ENCODE measurements around the gene MED22.

MED22 gene

GRCh38 chr9:133380734-133381133 lies 32.8 kb upstream of the MED22 start:
- H4K8ac ChIP-seq (ENCODE audit: low read depth, low read length): no peak overlapping the region
- H3K36me3 ChIP-seq (replicated peaks in 1 of 2; ENCODE audit: control insufficient read depth in 2 of 2, insufficient read depth in 2 of 2, low read length in 2 of 2): peaks cover 0 to 2% of the 10 kb centered on the region in 2 donors
- no peak overlapping the region for H2BK15ac ChIP-seq (ENCODE audit: low read length)
- H2AK5ac ChIP-seq (ENCODE audit: low read depth, low read length): no peak overlapping the region
- H2BK12ac ChIP-seq (ENCODE audit: low read length): no peak overlapping the region
- no peak overlapping the region for H3K9ac ChIP-seq (ENCODE audit: low read depth, low read length, poor library complexity)
- no CpG with 5 or more reads among the region's 4 CpGs for WGBS, 2 donors (ENCODE audit: extremely low coverage in 2 of 2, insufficient read length in 2 of 2, insufficient replicate concordance in 1 of 2)
- no peak overlapping the region for H3K27ac ChIP-seq (replicated peaks; ENCODE audit: low read length)
- no peak overlapping the region for H3K18ac ChIP-seq (ENCODE audit: low read length)
- H2BK5ac ChIP-seq (ENCODE audit: low read length): no peak overlapping the region
- H3K27me3 ChIP-seq (ENCODE audit: control insufficient read depth in 3 of 3, insufficient read depth in 3 of 3, low read depth in 1 of 3, low read length in 3 of 3): peaks cover 0 to 3% (median 0%) of the 10 kb centered on the region in 3 experiments
- H3K4ac ChIP-seq (ENCODE audit: low read length): no peak overlapping the region
- H3K4me3 ChIP-seq (ENCODE audit: low read length in 2 of 2): no peak overlapping the region
- no peak overlapping the region for H2BK120ac ChIP-seq (ENCODE audit: low read depth, low read length)
- no peak overlapping the region for H3K23ac ChIP-seq (ENCODE audit: low read depth, low read length, poor library complexity)
- H3K9me3 ChIP-seq (replicated peaks in 1 of 2; ENCODE audit: control insufficient read depth in 2 of 2, insufficient read depth in 1 of 2, low read depth in 1 of 2, low read length in 2 of 2): peaks cover 7 to 10% of the 10 kb centered on the region in 2 donors
- H3K4me2 ChIP-seq (ENCODE audit: insufficient read depth, low read length, poor library complexity, severe bottlenecking): no peak overlapping the region
- no peak for DNase-seq (ENCODE audit: low spot score)
- no peak overlapping the region for H4K91ac ChIP-seq (ENCODE audit: low read depth, low read length, poor library complexity)
- H3K79me1 ChIP-seq (ENCODE audit: low read depth, low read length): peaks cover 2% of the 10 kb centered on the region
- H3K4me1 ChIP-seq (ENCODE audit: control insufficient read depth in 2 of 2, insufficient read depth in 1 of 2, low read depth in 1 of 2, low read length in 2 of 2): peaks cover 2% of the 10 kb centered on the region in 2 donors
- no peak overlapping the region for H2AFZ ChIP-seq (ENCODE audit: low read length)
- no peak overlapping the region for H3K14ac ChIP-seq (ENCODE audit: low read length)

- no peak overlapping the region for H3K4me2 ChIP-seq (ENCODE audit: insufficient read depth, low read length, poor library complexity, severe bottlenecking)
Observed at GRCh38 chr9:133379153-133380086, 31.5 kb upstream of the MED22 start.

GRCh38 chr9:133378408-133378962 lies 30.6 kb upstream of the MED22 start:
- no CpG with 5 or more reads among the region's 1 CpG for WGBS, 2 donors (ENCODE audit: extremely low coverage in 2 of 2, insufficient read length in 2 of 2, insufficient replicate concordance in 1 of 2)
- no peak overlapping the region for H2BK120ac ChIP-seq (ENCODE audit: low read depth, low read length)

More at GRCh38 chr9:133379153-133380086, 31.5 kb upstream of the MED22 start:
- no peak overlapping the region for H2BK120ac ChIP-seq (ENCODE audit: low read depth, low read length)
- H3K79me1 ChIP-seq (ENCODE audit: low read depth, low read length): peaks cover 2% of the 10 kb centered on the region
- H3K4me3 ChIP-seq (ENCODE audit: low read length in 2 of 2): peak overlapping the region in 1 of 2 donors; percentile 14
- H2BK15ac ChIP-seq (ENCODE audit: low read length): peak overlapping the region; percentile 20
- peaks cover 0 to 2% of the 10 kb centered on the region in 2 donors for H3K36me3 ChIP-seq (replicated peaks in 1 of 2; ENCODE audit: control insufficient read depth in 2 of 2, insufficient read depth in 2 of 2, low read length in 2 of 2)
- no peak overlapping the region for H3K4ac ChIP-seq (ENCODE audit: low read length)
- peaks cover 2 to 7% of the 10 kb centered on the region in 2 donors for H3K4me1 ChIP-seq (ENCODE audit: control insufficient read depth in 2 of 2, insufficient read depth in 1 of 2, low read depth in 1 of 2, low read length in 2 of 2)
- H3K14ac ChIP-seq (ENCODE audit: low read length): peak overlapping the region; percentile 32
- H4K91ac ChIP-seq (ENCODE audit: low read depth, low read length, poor library complexity): no peak overlapping the region
- peaks cover 0 to 3% (median 0%) of the 10 kb centered on the region in 3 experiments for H3K27me3 ChIP-seq (ENCODE audit: control insufficient read depth in 3 of 3, insufficient read depth in 3 of 3, low read depth in 1 of 3, low read length in 3 of 3)
- no peak overlapping the region for H2BK5ac ChIP-seq (ENCODE audit: low read length)
- H3K18ac ChIP-seq (ENCODE audit: low read length): peak overlapping the region; percentile 72
- H3K9ac ChIP-seq (ENCODE audit: low read depth, low read length, poor library complexity): no peak overlapping the region
- no peak overlapping the region for H4K8ac ChIP-seq (ENCODE audit: low read depth, low read length)
- no peak overlapping the region for H2AFZ ChIP-seq (ENCODE audit: low read length)
- WGBS, 2 donors (ENCODE audit: extremely low coverage in 2 of 2, insufficient read length in 2 of 2, insufficient replicate concordance in 1 of 2): no CpG with 5 or more reads among the region's 14 CpGs
- no peak overlapping the region for H2BK12ac ChIP-seq (ENCODE audit: low read length)
- H3K9me3 ChIP-seq (replicated peaks in 1 of 2; ENCODE audit: control insufficient read depth in 2 of 2, insufficient read depth in 1 of 2, low read depth in 1 of 2, low read length in 2 of 2): peaks cover 7 to 10% of the 10 kb centered on the region in 2 donors
- no peak overlapping the region for H3K27ac ChIP-seq (replicated peaks; ENCODE audit: low read length)
- peak overlapping the region; percentile 40 for H2AK5ac ChIP-seq (ENCODE audit: low read depth, low read length)
- no peak for DNase-seq (ENCODE audit: low spot score)
- peak overlapping the region; percentile 39 for H3K23ac ChIP-seq (ENCODE audit: low read depth, low read length, poor library complexity)

GRCh38 chr9:133377721-133378216 lies 29.8 kb upstream of the MED22 start:
- no peak overlapping the region for H3K4ac ChIP-seq (ENCODE audit: low read length)
- no peak overlapping the region for H3K23ac ChIP-seq (ENCODE audit: low read depth, low read length, poor library complexity)
- no peak overlapping the region for H3K14ac ChIP-seq (ENCODE audit: low read length)
- H2BK12ac ChIP-seq (ENCODE audit: low read length): no peak overlapping the region
- no peak overlapping the region for H3K9ac ChIP-seq (ENCODE audit: low read depth, low read length, poor library complexity)
- no peak overlapping the region for H2AK5ac ChIP-seq (ENCODE audit: low read depth, low read length)
- no peak for DNase-seq (ENCODE audit: low spot score)
- H4K91ac ChIP-seq (ENCODE audit: low read depth, low read length, poor library complexity): no peak overlapping the region
- peaks cover 5 to 14% of the 10 kb centered on the region in 2 donors for H3K36me3 ChIP-seq (replicated peaks in 1 of 2; ENCODE audit: control insufficient read depth in 2 of 2, insufficient read depth in 2 of 2, low read length in 2 of 2)
- peaks cover 2 to 7% of the 10 kb centered on the region in 2 donors for H3K4me1 ChIP-seq (ENCODE audit: control insufficient read depth in 2 of 2, insufficient read depth in 1 of 2, low read depth in 1 of 2, low read length in 2 of 2)
- no peak overlapping the region for H2BK5ac ChIP-seq (ENCODE audit: low read length)
- H3K4me3 ChIP-seq (ENCODE audit: low read length in 2 of 2): no peak overlapping the region
- no peak overlapping the region for H3K27ac ChIP-seq (replicated peaks; ENCODE audit: low read length)
- H3K9me3 ChIP-seq (replicated peaks in 1 of 2; ENCODE audit: control insufficient read depth in 2 of 2, insufficient read depth in 1 of 2, low read depth in 1 of 2, low read length in 2 of 2): peaks cover 3 to 10% of the 10 kb centered on the region in 2 donors
- no peak overlapping the region for H3K18ac ChIP-seq (ENCODE audit: low read length)
- H4K8ac ChIP-seq (ENCODE audit: low read depth, low read length): no peak overlapping the region
- peaks cover 2% of the 10 kb centered on the region for H3K79me1 ChIP-seq (ENCODE audit: low read depth, low read length)
- H2BK15ac ChIP-seq (ENCODE audit: low read length): no peak overlapping the region
- peak overlapping the region; percentile 7 for H2AFZ ChIP-seq (ENCODE audit: low read length)
- no peak overlapping the region for H2BK120ac ChIP-seq (ENCODE audit: low read depth, low read length)
- no CpG with 5 or more reads among the region's 6 CpGs for WGBS, 2 donors (ENCODE audit: extremely low coverage in 2 of 2, insufficient read length in 2 of 2, insufficient replicate concordance in 1 of 2)
- H3K4me2 ChIP-seq (ENCODE audit: insufficient read depth, low read length, poor library complexity, severe bottlenecking): no peak overlapping the region
- peaks cover 0 to 4% (median 0%) of the 10 kb centered on the region in 3 experiments for H3K27me3 ChIP-seq (ENCODE audit: control insufficient read depth in 3 of 3, insufficient read depth in 3 of 3, low read depth in 1 of 3, low read length in 3 of 3)

More at GRCh38 chr9:133378408-133378962, 30.6 kb upstream of the MED22 start:
- Histone ChIP-seq H3K4me1 (ENCODE audit: control insufficient read depth in 2 of 2, insufficient read depth in 1 of 2, low read depth in 1 of 2, low read length in 2 of 2) (peaks cover 2 to 7% of the 10 kb centered on the region in 2 donors), H4K8ac (ENCODE audit: low read depth, low read length) (no peak overlapping the region), H4K91ac (ENCODE audit: low read depth, low read length, poor library complexity) (no peak overlapping the region), H3K4me2 (ENCODE audit: insufficient read depth, low read length, poor library complexity, severe bottlenecking) (no peak overlapping the region), H3K4me3 (ENCODE audit: low read length in 2 of 2) (no peak overlapping the region), H3K23ac (ENCODE audit: low read depth, low read length, poor library complexity) (no peak overlapping the region), H3K79me1 (ENCODE audit: low read depth, low read length) (peaks cover 2% of the 10 kb centered on the region), H3K14ac (ENCODE audit: low read length) (no peak overlapping the region), H3K18ac (ENCODE audit: low read length) (no peak overlapping the region), H3K4ac (ENCODE audit: low read length) (no peak overlapping the region), H2AK5ac (ENCODE audit: low read depth, low read length) (no peak overlapping the region), H3K36me3 (replicated peaks in 1 of 2; ENCODE audit: control insufficient read depth in 2 of 2, insufficient read depth in 2 of 2, low read length in 2 of 2) (peaks cover 2 to 7% of the 10 kb centered on the region in 2 donors), H2BK12ac (ENCODE audit: low read length) (no peak overlapping the region), H3K9ac (ENCODE audit: low read depth, low read length, poor library complexity) (no peak overlapping the region), H3K9me3 (replicated peaks in 1 of 2; ENCODE audit: control insufficient read depth in 2 of 2, insufficient read depth in 1 of 2, low read depth in 1 of 2, low read length in 2 of 2) (peaks cover 5 to 10% of the 10 kb centered on the region in 2 donors), H2AFZ (ENCODE audit: low read length) (no peak overlapping the region), H2BK15ac (ENCODE audit: low read length) (no peak overlapping the region), H3K27me3 (ENCODE audit: control insufficient read depth in 3 of 3, insufficient read depth in 3 of 3, low read depth in 1 of 3, low read length in 3 of 3) (peaks cover 0 to 3% (median 0%) of the 10 kb centered on the region in 3 experiments), H3K27ac (replicated peaks; ENCODE audit: low read length) (no peak overlapping the region), H2BK5ac (ENCODE audit: low read length) (no peak overlapping the region)
- no peak for DNase-seq (ENCODE audit: low spot score)
